Panc1 (cell line): ENCODE measurements around the gene BAD. TPM values are rescaled to one million over a fixed set of nuclear protein-coding genes. Genes with fewer than 3 reads are reported as not detected.

ENCODE experiments used
- ATAC-seq: fragments of 200-7000 bp; cut with Tn5 transposase; 2 replicates; pipeline ENCODE4 v1.9.1; 2020; ENCODE audit warnings: mild to moderate bottlenecking, moderate library complexity
- BruUV-seq: library from RNA; stranded (reverse); fragments of 400-500 nt; replicated peaks from 2 replicates; lab custom pipeline; 2021; lab: Mats Ljungman, UMichigan
- CTCF ChIA-PET: fragments of 300-600 bp; sonication (Branson Sonifier 250); formaldehyde crosslinking; loops from one replicate; lab custom pipeline; 2022; ENCODE audit warnings: antibody characterized with exemption; lab: Charles Lee
- POLR2A ChIA-PET: fragments of 300-600 bp; sonication (Branson Sonifier 250); formaldehyde crosslinking; loops from one replicate; lab custom pipeline; 2022; ENCODE audit warnings: antibody characterized with exemption; lab: Charles Lee
- DNase-seq: peaks from one replicate; pipeline ENCODE4 v3.0.0-alpha.2; 2010; ENCODE audit warnings: low read depth, low spot score
- H3K27ac ChIP-seq: 2 replicates; pipeline ENCODE4 v1.5.1; 2011; ENCODE audit warnings: mild to moderate bottlenecking, low read length, inconsistent platforms
- H3K27me3 ChIP-seq: fragments of 200-500 bp; sonication (Bioruptor generic); 2 replicates; pipeline ENCODE4 v1.6.0; 2014; ENCODE audit warnings: low read length, inconsistent platforms; ENCODE audit not compliant: control insufficient read depth, insufficient read depth
- H3K36me3 ChIP-seq: fragments of 200-500 bp; sonication (Bioruptor generic); 2 replicates; pipeline ENCODE4 v1.5.1; 2014; ENCODE audit warnings: inconsistent platforms, mild to moderate bottlenecking, low read length, moderate library complexity; ENCODE audit not compliant: control insufficient read depth, insufficient read depth
- H3K4me1 ChIP-seq: 2 replicates; pipeline ENCODE4 v1.5.1; 2011; ENCODE audit warnings: inconsistent platforms, mild to moderate bottlenecking, low read length, moderate library complexity; ENCODE audit not compliant: control insufficient read depth, insufficient read depth
- H3K4me3 ChIP-seq, 2 experiments: 2 replicates each; pipeline ENCODE4 v1.5.1; 2011 to 2012; ENCODE audit warnings: low read depth in 2 of 2, low read length in 2 of 2, mild to moderate bottlenecking in 2 of 2, inconsistent platforms in 1 of 2, moderate library complexity in 1 of 2
- H3K9me3 ChIP-seq: fragments of 200-500 bp; sonication (Bioruptor generic); 2 replicates; pipeline ENCODE4 v1.5.1; 2014; ENCODE audit warnings: low read depth, mild to moderate bottlenecking, inconsistent platforms, low read length, moderate library complexity; ENCODE audit not compliant: control insufficient read depth, insufficient read depth
- CTCF ChIP-seq: fragments of 450-650 bp; IDR thresholded peaks from 2 replicates; pipeline ENCODE4 v1.5.1; 2017; ENCODE audit warnings: mild to moderate bottlenecking
- POLR2AphosphoS5 ChIP-seq: IDR thresholded peaks from 2 replicates; pipeline ENCODE4 v1.6.1; 2012; ENCODE audit warnings: mild to moderate bottlenecking, low read depth, low read length, moderate library complexity
- SIN3A ChIP-seq: IDR thresholded peaks from 2 replicates; pipeline ENCODE4 v1.6.1; 2012; ENCODE audit warnings: low read depth, mild to moderate bottlenecking, low read length, moderate library complexity, borderline replicate concordance; ENCODE audit not compliant: insufficient read depth
- TCF7L2 ChIP-seq: IDR thresholded peaks from 2 replicates; pipeline ENCODE4 v1.6.1; 2011; ENCODE audit warnings: mild to moderate bottlenecking, low read depth, low read length, inconsistent platforms
- in situ Hi-C: cut with HindIII; loops from 2 replicates; pipeline ENCODE4 v1.10.0; 2016; ENCODE audit warnings: low sequenced_read_pairs, low pct_unique_long_range_greater_than_20kb
- intact Hi-C: fragments of 100-400 bp; cut with micrococcal nuclease; formaldehyde crosslinking; loops from one replicate; pipeline ENCODE4 v1.10.0; 2022; ENCODE audit not compliant: unreplicated experiment
- total RNA-seq: library from RNA; stranded (reverse); gene quantifications from one replicate; pipeline ENCODE4 v1.2.1, GENCODE V29; 2021; ENCODE audit not compliant: unreplicated experiment
- TF ChIP-seq, protein P1 (sequence below), 2 experiments: IDR thresholded peaks; 2 replicates each; pipeline ENCODE4 v1.6.1; 2011 to 2012; ENCODE audit warnings: low read depth in 2 of 2, control low read depth in 1 of 2, low read length in 1 of 2, mild to moderate bottlenecking in 1 of 2, moderate library complexity in 1 of 2; ENCODE audit not compliant: insufficient read depth in 1 of 2

BAD gene
- total RNA-seq, 1 experiment from 2014 or later, result 77.7 TPM

GRCh38 chr11:64265176-64266160, 19.0 kb downstream of the BAD start:
- H3K9me3 ChIP-seq, result no peaks in the 10 kb centered on the region
- ChIA-PET CTCF (no interaction called here), POLR2A (no interaction called here)
- H3K36me3 ChIP-seq, result no peaks in the 10 kb centered on the region; the same call in 1 of the 2 replicates
- in situ Hi-C loops (no loop called here), intact Hi-C loops (no loop called here)
- peaks cover 16% of the 10 kb centered on the region for H3K4me1 ChIP-seq
- no TSS peak for BruUV-seq
- ATAC-seq, result no peak
- H3K27me3 ChIP-seq, result no peaks in the 10 kb centered on the region
- H3K4me3 ChIP-seq, result no peak overlapping the region
- TF ChIP-seq TCF7L2, result no peak
- TF ChIP-seq CTCF, result no peak
- TF ChIP-seq SIN3A, result no peak
- no peak for TF ChIP-seq POLR2AphosphoS5
- TF ChIP-seq, protein P1, sequence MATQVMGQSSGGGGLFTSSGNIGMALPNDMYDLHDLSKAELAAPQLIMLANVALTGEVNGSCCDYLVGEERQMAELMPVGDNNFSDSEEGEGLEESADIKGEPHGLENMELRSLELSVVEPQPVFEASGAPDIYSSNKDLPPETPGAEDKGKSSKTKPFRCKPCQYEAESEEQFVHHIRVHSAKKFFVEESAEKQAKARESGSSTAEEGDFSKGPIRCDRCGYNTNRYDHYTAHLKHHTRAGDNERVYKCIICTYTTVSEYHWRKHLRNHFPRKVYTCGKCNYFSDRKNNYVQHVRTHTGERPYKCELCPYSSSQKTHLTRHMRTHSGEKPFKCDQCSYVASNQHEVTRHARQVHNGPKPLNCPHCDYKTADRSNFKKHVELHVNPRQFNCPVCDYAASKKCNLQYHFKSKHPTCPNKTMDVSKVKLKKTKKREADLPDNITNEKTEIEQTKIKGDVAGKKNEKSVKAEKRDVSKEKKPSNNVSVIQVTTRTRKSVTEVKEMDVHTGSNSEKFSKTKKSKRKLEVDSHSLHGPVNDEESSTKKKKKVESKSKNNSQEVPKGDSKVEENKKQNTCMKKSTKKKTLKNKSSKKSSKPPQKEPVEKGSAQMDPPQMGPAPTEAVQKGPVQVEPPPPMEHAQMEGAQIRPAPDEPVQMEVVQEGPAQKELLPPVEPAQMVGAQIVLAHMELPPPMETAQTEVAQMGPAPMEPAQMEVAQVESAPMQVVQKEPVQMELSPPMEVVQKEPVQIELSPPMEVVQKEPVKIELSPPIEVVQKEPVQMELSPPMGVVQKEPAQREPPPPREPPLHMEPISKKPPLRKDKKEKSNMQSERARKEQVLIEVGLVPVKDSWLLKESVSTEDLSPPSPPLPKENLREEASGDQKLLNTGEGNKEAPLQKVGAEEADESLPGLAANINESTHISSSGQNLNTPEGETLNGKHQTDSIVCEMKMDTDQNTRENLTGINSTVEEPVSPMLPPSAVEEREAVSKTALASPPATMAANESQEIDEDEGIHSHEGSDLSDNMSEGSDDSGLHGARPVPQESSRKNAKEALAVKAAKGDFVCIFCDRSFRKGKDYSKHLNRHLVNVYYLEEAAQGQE (IDR thresholded peaks at IDR 0.05; ENCODE audit: insufficient read depth in 1 of 2, low read depth in 2 of 2, low read length in 1 of 2), result no peak
- no peak overlapping the region for H3K27ac ChIP-seq
- no peak for DNase-seq

DNA sequence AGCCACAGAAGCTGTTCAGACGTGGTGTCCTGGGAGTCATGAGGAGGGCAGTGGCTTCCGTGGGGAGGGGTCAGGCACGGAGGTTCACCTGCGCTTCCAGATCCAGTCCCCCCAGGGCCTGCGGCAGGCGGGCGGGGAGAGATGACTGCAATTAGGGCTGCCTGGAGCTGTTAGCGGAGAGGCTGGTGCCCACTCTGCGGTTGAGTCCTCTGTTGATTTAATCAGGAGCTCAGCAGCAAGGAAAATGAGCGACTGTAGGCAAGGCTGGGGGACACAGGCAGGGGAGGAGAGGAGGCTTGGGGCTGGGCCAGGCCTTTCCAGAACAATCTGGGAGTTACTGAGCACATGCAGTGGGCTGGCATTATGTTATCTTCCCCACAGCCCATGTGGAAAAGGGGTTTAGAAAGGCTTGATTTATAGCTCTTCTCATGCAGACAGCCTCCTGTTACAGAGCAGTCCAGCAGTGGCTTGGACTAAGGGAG, 20.1 kb downstream of the BAD start:
- TF ChIP-seq SIN3A (no peak), TCF7L2 (no peak), CTCF (no peak), POLR2AphosphoS5 (no peak)
- TF ChIP-seq, protein P1 (IDR thresholded peaks at IDR 0.05; ENCODE audit: insufficient read depth in 1 of 2, low read depth in 2 of 2, low read length in 1 of 2), result no peak
- Histone ChIP-seq H3K4me1 (peaks cover 16% of the 10 kb centered on the region), H3K36me3 (no peaks in the 10 kb centered on the region), H3K27ac (no peak overlapping the region), H3K9me3 (no peaks in the 10 kb centered on the region), H3K4me3 (no peak overlapping the region), H3K27me3 (no peaks in the 10 kb centered on the region)
- ATAC-seq (no peak), DNase-seq (no peak)
- intact Hi-C loops, result no loop called here
- no TSS peak for BruUV-seq
- ChIA-PET POLR2A (interaction anchor here (0.6 kb wide), 1 partner anchor 1032 kb away, joined by 9 read pairs; no protein-coding TSS in a partner anchor), CTCF (no interaction called here)
- in situ Hi-C loops, result no loop called here
